GM23338 (cell line): ENCODE results near the gene PDXK. TPM values are rescaled to one million over a fixed set of nuclear protein-coding genes. Genes with fewer than 3 reads are reported as not detected.

Source experiments
- ATAC-seq: fragments of 200-7000 bp; cut with Tn5 transposase; 3 replicates; pipeline ENCODE4 v1.9.1; 2020
- DNase-seq: peaks from one replicate; pipeline ENCODE4 v3.0.0-alpha.2; 2015; ENCODE audit warnings: low spot score
- H2AFZ ChIP-seq: fragments of 200-600 bp; sonication (generic); 2 replicates; pipeline ENCODE4 v1.8.0; 2016; ENCODE audit warnings: antibody characterized with exemption, mild to moderate bottlenecking, moderate library complexity
- H3F3A ChIP-seq: fragments of 200-600 bp; sonication (generic); replicated peaks from 2 replicates; pipeline ENCODE4 v1.8.0; 2017; ENCODE audit warnings: antibody characterized with exemption, mixed run types, low read depth
- H3K27ac ChIP-seq: fragments of 200-600 bp; sonication (generic); 2 replicates; pipeline ENCODE4 v1.6.1; 2016; ENCODE audit warnings: low read depth
- H3K27me3 ChIP-seq: fragments of 200-600 bp; sonication (generic); 2 replicates; pipeline ENCODE4 v1.8.0; 2016; ENCODE audit warnings: mild to moderate bottlenecking, mixed run types, moderate library complexity; ENCODE audit not compliant: insufficient read depth
- H3K36me3 ChIP-seq: fragments of 200-600 bp; sonication (generic); 2 replicates; pipeline ENCODE4 v1.8.0; 2016; ENCODE audit warnings: mild to moderate bottlenecking; ENCODE audit not compliant: insufficient read depth
- H3K4me1 ChIP-seq: fragments of 200-600 bp; sonication (generic); 2 replicates; pipeline ENCODE4 v1.8.0; 2016; ENCODE audit warnings: mild to moderate bottlenecking, moderate library complexity; ENCODE audit not compliant: insufficient read depth
- H3K4me2 ChIP-seq: fragments of 200-600 bp; sonication (generic); 2 replicates; pipeline ENCODE4 v1.7.1; 2017; ENCODE audit warnings: mixed run types
- H3K4me3 ChIP-seq: fragments of 200-600 bp; sonication (generic); 2 replicates; pipeline ENCODE4 v1.6.1; 2016; ENCODE audit warnings: mixed run types
- H3K79me2 ChIP-seq: fragments of 200-600 bp; sonication (generic); replicated peaks from 2 replicates; pipeline ENCODE4 v1.8.0; 2017; ENCODE audit warnings: mild to moderate bottlenecking; ENCODE audit not compliant: insufficient read depth
- H3K9me2 ChIP-seq: fragments of 200-600 bp; sonication (generic); 2 replicates; pipeline ENCODE4 v1.8.0; 2017; ENCODE audit not compliant: insufficient read depth
- H4K20me1 ChIP-seq: fragments of 200-600 bp; sonication (generic); replicated peaks from 2 replicates; pipeline ENCODE4 v1.8.0; 2017; ENCODE audit warnings: mild to moderate bottlenecking; ENCODE audit not compliant: insufficient read depth
- H3K27ac Mint-ChIP-seq: 2 replicates; pipeline ENCODE4 v1.8.0; 2020; ENCODE audit warnings: inconsistent platforms, mild to moderate bottlenecking, moderate library complexity, mixed read lengths
- H3K27me3 Mint-ChIP-seq: 3 replicates; pipeline ENCODE4 v1.8.0; 2022; ENCODE audit warnings: low read depth, mild to moderate bottlenecking, moderate library complexity, mixed read lengths, inconsistent platforms; ENCODE audit not compliant: insufficient read depth, poor library complexity
- H3K36me3 Mint-ChIP-seq: 3 replicates; pipeline ENCODE4 v1.8.0; 2021; ENCODE audit warnings: low read depth, mild to moderate bottlenecking, inconsistent platforms, moderate library complexity, mixed read lengths
- H3K4me1 Mint-ChIP-seq: 3 replicates; pipeline ENCODE4 v1.8.0; 2020; ENCODE audit warnings: mild to moderate bottlenecking, inconsistent platforms, mixed read lengths
- H3K4me3 Mint-ChIP-seq: 3 replicates; pipeline ENCODE4 v1.8.0; 2021; ENCODE audit warnings: moderate library complexity, mild to moderate bottlenecking, inconsistent platforms, mixed read lengths
- H3K9me3 Mint-ChIP-seq: 3 replicates; pipeline ENCODE4 v1.8.0; 2020; ENCODE audit warnings: moderate library complexity, mild to moderate bottlenecking, inconsistent platforms, mixed read lengths
- EZH2 ChIP-seq: fragments of 200-600 bp; sonication (generic); IDR thresholded peaks from one replicate; pipeline ENCODE4 v1.8.0; 2017; ENCODE audit warnings: antibody characterized with exemption, mild to moderate bottlenecking, low read depth; ENCODE audit not compliant: unreplicated experiment
- EZH2phosphoT487 ChIP-seq: fragments of 200-600 bp; sonication (generic); IDR thresholded peaks from one replicate; pipeline ENCODE4 v1.8.1; 2018; ENCODE audit warnings: antibody characterized with exemption; ENCODE audit not compliant: unreplicated experiment
- JUNB ChIP-seq: IDR thresholded peaks from one replicate; pipeline ENCODE4 v1.6.1; 2016; ENCODE audit warnings: antibody characterized with exemption; ENCODE audit not compliant: unreplicated experiment
- NANOG ChIP-seq: IDR thresholded peaks from 2 replicates; pipeline ENCODE4 v1.6.1; 2016; ENCODE audit warnings: antibody characterized with exemption, borderline replicate concordance
- STAT1 ChIP-seq: IDR thresholded peaks from one replicate; pipeline ENCODE4 v1.6.1; 2016; ENCODE audit warnings: antibody characterized with exemption; ENCODE audit not compliant: unreplicated experiment
- ZNF331 ChIP-seq: fragments of 250-450 bp; sonication (Bioruptor Pico); IDR thresholded peaks from 2 replicates; pipeline ENCODE4 v1.5.0; 2020; ENCODE audit warnings: low read depth, mild to moderate bottlenecking, moderate library complexity
- polyA plus RNA-seq: library from polyadenylated mRNA; unstranded; fragments of >200 nt; fragmentation: Nextera tagmentation; extraction: Ambion mirVana; gene quantifications from 2 replicates; pipeline ENCODE4 v1.2.1, GENCODE V29; 2016
- total RNA-seq: library from RNA; depleted of rRNA; stranded (reverse); fragments of >200 nt; shearing (Covaris generic); gene quantifications from 2 replicates; pipeline ENCODE4 v1.2.3, GENCODE V29; 2014
- TF ChIP-seq, protein P1 (sequence below): IDR thresholded peaks from 2 replicates; pipeline ENCODE4 v1.6.1; 2016; ENCODE audit warnings: antibody characterized with exemption
- TF ChIP-seq, protein P2 (sequence below): IDR thresholded peaks from one replicate; pipeline ENCODE4 v1.6.1; 2018; ENCODE audit warnings: antibody characterized with exemption; ENCODE audit not compliant: unreplicated experiment

The PDXK gene
- total and polyA plus RNA-seq, 2 experiments from 2014 or later = 53.2 to 66.3 TPM

DNA sequence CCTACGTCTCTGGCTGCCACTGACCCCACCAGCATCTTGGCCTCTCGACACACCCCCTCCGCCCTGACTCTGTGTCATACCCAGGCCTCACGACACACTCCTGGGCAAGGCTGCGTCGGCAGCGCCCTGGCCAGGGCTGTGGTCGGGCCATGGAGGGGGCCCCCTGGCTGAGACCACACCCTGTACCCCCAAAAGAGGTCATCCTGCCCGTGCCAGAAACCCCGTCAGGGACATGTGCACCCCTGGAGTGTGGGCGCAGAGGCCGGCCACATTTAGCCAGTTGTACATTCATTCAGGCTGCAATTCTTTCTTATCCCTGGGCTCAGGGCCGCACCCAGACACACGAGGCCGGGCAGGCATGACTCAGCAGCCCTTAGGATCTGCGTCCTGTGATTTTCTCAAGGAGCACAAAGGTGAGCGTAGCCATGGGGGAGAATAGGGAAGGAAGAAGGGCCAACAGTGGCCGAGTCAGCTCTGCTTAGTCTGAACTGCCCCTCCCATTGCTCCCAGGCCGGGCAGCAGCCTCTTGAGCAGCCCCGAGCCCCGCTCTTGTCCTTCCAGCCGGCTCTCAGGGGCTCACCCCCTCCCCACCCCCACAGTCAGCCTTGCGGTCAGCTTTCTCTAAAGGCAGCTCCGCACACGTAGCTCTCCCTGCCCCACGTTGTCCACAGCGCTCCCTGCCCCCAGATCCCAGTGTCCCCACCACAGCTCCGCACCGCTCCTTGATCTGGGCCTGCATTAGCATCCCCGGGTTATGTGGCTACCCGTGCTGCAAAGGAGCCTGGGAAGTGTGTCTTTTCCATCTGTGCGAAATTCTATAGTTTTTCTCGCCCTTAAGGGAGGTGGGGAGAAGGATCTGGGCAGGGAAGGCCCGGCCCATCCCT, 49.3 kb downstream of the PDXK start:
- no peak overlapping the region for H3K4me2 ChIP-seq
- H3K4me1 ChIP-seq = peaks cover 25% of the 10 kb centered on the region
- H2AFZ ChIP-seq = peak overlapping the region; percentile 59; the same call in 1 of the 2 replicates
- H3K4me3 ChIP-seq = no peak overlapping the region
- no peaks in the 10 kb centered on the region for H3K36me3 ChIP-seq
- H3K27me3 ChIP-seq = no peaks in the 10 kb centered on the region
- H3K27ac ChIP-seq = peak overlapping the region; percentile 45; the same call in 1 of the 2 replicates
- H3K4me1 Mint-ChIP-seq = peaks cover 45% of the 10 kb centered on the region
- H3K36me3 Mint-ChIP-seq = peaks cover 10% of the 10 kb centered on the region
- no peak overlapping the region; the same call in 2 of the 3 replicates for H3K4me3 Mint-ChIP-seq
- no peak for TF ChIP-seq ZNF331 (CRISPR knock-in tag)
- no peak for TF ChIP-seq STAT1
- TF ChIP-seq, protein P1, sequence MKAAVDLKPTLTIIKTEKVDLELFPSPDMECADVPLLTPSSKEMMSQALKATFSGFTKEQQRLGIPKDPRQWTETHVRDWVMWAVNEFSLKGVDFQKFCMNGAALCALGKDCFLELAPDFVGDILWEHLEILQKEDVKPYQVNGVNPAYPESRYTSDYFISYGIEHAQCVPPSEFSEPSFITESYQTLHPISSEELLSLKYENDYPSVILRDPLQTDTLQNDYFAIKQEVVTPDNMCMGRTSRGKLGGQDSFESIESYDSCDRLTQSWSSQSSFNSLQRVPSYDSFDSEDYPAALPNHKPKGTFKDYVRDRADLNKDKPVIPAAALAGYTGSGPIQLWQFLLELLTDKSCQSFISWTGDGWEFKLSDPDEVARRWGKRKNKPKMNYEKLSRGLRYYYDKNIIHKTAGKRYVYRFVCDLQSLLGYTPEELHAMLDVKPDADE = no peak
- TF ChIP-seq, protein P2, sequence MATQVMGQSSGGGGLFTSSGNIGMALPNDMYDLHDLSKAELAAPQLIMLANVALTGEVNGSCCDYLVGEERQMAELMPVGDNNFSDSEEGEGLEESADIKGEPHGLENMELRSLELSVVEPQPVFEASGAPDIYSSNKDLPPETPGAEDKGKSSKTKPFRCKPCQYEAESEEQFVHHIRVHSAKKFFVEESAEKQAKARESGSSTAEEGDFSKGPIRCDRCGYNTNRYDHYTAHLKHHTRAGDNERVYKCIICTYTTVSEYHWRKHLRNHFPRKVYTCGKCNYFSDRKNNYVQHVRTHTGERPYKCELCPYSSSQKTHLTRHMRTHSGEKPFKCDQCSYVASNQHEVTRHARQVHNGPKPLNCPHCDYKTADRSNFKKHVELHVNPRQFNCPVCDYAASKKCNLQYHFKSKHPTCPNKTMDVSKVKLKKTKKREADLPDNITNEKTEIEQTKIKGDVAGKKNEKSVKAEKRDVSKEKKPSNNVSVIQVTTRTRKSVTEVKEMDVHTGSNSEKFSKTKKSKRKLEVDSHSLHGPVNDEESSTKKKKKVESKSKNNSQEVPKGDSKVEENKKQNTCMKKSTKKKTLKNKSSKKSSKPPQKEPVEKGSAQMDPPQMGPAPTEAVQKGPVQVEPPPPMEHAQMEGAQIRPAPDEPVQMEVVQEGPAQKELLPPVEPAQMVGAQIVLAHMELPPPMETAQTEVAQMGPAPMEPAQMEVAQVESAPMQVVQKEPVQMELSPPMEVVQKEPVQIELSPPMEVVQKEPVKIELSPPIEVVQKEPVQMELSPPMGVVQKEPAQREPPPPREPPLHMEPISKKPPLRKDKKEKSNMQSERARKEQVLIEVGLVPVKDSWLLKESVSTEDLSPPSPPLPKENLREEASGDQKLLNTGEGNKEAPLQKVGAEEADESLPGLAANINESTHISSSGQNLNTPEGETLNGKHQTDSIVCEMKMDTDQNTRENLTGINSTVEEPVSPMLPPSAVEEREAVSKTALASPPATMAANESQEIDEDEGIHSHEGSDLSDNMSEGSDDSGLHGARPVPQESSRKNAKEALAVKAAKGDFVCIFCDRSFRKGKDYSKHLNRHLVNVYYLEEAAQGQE = no peak
- H4K20me1 ChIP-seq = no peaks in the 10 kb centered on the region
- peaks cover under 1% of the 10 kb centered on the region; the same call in 1 of the 2 replicates for H3F3A ChIP-seq
- no peaks in the 10 kb centered on the region for H3K9me3 Mint-ChIP-seq
- peak overlapping the region; percentile 95 for H3K27ac Mint-ChIP-seq
- peak; percentile 52 for ATAC-seq
- H3K79me2 ChIP-seq = no peaks in the 10 kb centered on the region
- peaks cover 17% of the 10 kb centered on the region for H3K27me3 Mint-ChIP-seq
- no peaks in the 10 kb centered on the region for H3K9me2 ChIP-seq
- DNase-seq = peak; percentile 56

- H3K4me3 ChIP-seq = no peak overlapping the region
- H3K27ac ChIP-seq = 0 out of 2 replicates have a peak overlapping the region, but pooled peaks have one; percentile 45
- 0 out of 2 replicates have a peak, but pooled peaks cover under 1% of the 10 kb centered on the region for H3K79me2 ChIP-seq
- no peaks in the 10 kb centered on the region for H3K9me2 ChIP-seq
- H3K4me1 ChIP-seq = peaks cover 25% of the 10 kb centered on the region
- no peaks in the 10 kb centered on the region for H3K9me3 Mint-ChIP-seq
- peaks cover 50% of the 10 kb centered on the region for H3K4me1 Mint-ChIP-seq
- H3K4me2 ChIP-seq = no peak overlapping the region
- ATAC-seq (peak; percentile 52), DNase-seq (peak; percentile 25)
- no peaks in the 10 kb centered on the region for H4K20me1 ChIP-seq
- H3K27ac Mint-ChIP-seq = peak overlapping the region; percentile 95
- H3K36me3 Mint-ChIP-seq = peaks cover 13% of the 10 kb centered on the region
- no peak overlapping the region; the same call in 2 of the 3 replicates for H3K4me3 Mint-ChIP-seq
- H3K27me3 ChIP-seq = no peaks in the 10 kb centered on the region
- H3K36me3 ChIP-seq = peaks cover 4% of the 10 kb centered on the region
- H3F3A ChIP-seq = peaks cover 4% of the 10 kb centered on the region; the same call in 1 of the 2 replicates
- H3K27me3 Mint-ChIP-seq = peaks cover 17% of the 10 kb centered on the region
- peak overlapping the region; percentile 59; the same call in 1 of the 2 replicates for H2AFZ ChIP-seq
- TF ChIP-seq ZNF331 (CRISPR knock-in tag) = no peak
- TF ChIP-seq, protein P2 = no peak
- no peak for TF ChIP-seq EZH2
- TF ChIP-seq EZH2phosphoT487 = no peak
- TF ChIP-seq, protein P1 = no peak
- no peak for TF ChIP-seq JUNB
- no peak for TF ChIP-seq NANOG
- no peak for TF ChIP-seq STAT1
Observed at GRCh38 chr21:43768868-43769167, 49.9 kb downstream of the PDXK start.
